Epithelial cell of proximal tubule (primary cell): ENCODE results near the gene LDAF1. TPM values are rescaled to one million over a fixed set of nuclear protein-coding genes. Genes with fewer than 3 reads are reported as not detected.
"Not testable (repeated sequence)": the region's sequence is repeated elsewhere in the genome, so short reads cannot be mapped to it uniquely, and the experiment has no call there.

Experiments
- DNase-seq: peaks from one replicate; pipeline ENCODE4 v3.0.0-alpha.2; 2011; ENCODE audit warnings: low read depth
- H3K4me3 ChIP-seq: 2 replicates; pipeline ENCODE4 v1.5.1; 2011; ENCODE audit warnings: low read depth, mild to moderate bottlenecking, low read length
- total RNA-seq: library from RNA; depleted of rRNA; stranded (reverse); fragments of >200 nt; gene quantifications from 2 replicates; pipeline ENCODE4 v1.2.3, GENCODE V29; 2015
- TF ChIP-seq, protein P1 (sequence below): conservative IDR thresholded peaks from 2 replicates; pipeline ENCODE4 v1.5.1; 2012; ENCODE audit warnings: low read depth, mild to moderate bottlenecking, low read length

LDAF1 gene
- total RNA-seq, 1 donor from 2014 or later = 55.3 TPM

DNA sequence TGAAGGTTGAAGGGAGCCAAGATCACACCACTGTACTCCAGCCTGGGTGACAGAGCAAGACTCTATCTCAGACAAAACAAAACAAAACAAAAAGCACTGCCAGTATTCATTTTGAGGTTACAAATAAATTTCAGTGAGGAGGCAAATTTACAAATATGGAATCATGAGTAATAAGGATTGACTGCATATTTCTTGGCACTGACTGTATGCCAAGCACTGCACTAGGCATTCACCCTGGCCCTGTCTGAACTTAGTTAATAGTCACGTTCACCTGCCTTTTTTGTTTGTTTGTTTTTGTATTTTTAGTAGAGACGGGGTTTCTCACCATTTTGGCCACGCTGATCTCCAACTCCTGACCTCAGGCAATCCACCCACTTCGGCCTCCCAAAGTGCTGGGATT, 5.1 kb downstream of the LDAF1 start:
- H3K4me3 ChIP-seq = no peak overlapping the region
- TF ChIP-seq, protein P1, sequence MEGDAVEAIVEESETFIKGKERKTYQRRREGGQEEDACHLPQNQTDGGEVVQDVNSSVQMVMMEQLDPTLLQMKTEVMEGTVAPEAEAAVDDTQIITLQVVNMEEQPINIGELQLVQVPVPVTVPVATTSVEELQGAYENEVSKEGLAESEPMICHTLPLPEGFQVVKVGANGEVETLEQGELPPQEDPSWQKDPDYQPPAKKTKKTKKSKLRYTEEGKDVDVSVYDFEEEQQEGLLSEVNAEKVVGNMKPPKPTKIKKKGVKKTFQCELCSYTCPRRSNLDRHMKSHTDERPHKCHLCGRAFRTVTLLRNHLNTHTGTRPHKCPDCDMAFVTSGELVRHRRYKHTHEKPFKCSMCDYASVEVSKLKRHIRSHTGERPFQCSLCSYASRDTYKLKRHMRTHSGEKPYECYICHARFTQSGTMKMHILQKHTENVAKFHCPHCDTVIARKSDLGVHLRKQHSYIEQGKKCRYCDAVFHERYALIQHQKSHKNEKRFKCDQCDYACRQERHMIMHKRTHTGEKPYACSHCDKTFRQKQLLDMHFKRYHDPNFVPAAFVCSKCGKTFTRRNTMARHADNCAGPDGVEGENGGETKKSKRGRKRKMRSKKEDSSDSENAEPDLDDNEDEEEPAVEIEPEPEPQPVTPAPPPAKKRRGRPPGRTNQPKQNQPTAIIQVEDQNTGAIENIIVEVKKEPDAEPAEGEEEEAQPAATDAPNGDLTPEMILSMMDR = no peak
- no peak for DNase-seq

DNA sequence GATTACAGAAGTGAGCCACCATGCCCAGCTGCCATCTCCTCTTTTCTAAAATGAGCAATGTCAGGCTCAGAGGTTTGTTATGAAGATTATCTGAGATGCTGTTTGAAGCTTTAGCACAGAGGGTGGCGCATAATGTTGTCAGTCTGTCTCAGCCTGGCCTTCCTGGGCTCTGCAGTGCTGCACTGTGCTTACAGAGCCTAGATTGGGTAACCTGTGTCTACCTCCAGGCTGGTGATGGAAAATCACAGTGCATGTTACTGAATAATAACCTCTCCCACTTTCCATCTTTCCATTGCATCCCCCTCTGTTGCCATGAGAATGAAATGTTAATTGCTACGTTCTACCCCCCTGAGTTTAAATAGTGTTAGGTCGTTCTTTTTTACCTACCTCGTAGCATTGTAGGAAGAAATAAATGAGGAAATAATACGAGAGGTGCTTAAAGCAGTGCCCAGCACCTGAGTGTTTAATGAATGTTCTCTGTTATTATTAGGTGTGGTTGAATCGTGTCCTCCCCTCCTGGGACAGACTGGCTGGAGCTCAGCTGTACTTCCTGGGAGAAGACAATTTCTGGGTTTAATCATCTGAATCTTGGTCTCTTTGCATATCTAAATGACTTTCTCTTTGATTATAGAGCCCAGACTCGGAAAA, 6.2 kb downstream of the LDAF1 start:
- TF ChIP-seq, protein P1 = no peak
- DNase-seq = no peak
- H3K4me3 ChIP-seq = no peak overlapping the region

DNA sequence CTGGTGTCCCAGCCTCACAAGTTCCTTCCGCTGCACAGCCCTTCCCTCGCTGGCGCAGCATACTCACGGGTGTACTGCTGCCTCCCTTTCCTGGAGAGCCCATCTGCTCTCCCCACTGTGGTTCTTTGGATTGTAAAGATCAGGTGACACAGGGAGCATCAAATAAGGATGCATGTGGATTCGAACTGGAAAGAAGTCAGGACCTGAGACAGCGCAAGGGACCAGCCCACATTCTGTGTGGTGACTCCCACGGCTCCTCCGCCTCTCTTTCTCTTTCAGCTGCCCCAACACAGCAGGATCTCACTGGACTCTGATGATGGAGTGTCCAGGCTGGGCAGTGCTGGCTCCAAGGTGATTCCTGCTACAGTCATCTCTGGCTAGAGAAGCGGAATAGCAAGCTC, 8.1 kb downstream of the LDAF1 start:
- no peak for DNase-seq
- TF ChIP-seq, protein P1 = no peak
- H3K4me3 ChIP-seq = no peak overlapping the region

- DNase-seq = no peak
- TF ChIP-seq, protein P1 = no peak
- H3K4me3 ChIP-seq = no peak overlapping the region
Measured at GRCh38 chr16:21167360-21167759, 8.9 kb downstream of the LDAF1 start.

GRCh38 chr16:21167929-21168602, 9.6 kb downstream of the LDAF1 start:
- DNase-seq = no peak
- TF ChIP-seq, protein P1 = no peak
- no peak overlapping the region for H3K4me3 ChIP-seq

DNA sequence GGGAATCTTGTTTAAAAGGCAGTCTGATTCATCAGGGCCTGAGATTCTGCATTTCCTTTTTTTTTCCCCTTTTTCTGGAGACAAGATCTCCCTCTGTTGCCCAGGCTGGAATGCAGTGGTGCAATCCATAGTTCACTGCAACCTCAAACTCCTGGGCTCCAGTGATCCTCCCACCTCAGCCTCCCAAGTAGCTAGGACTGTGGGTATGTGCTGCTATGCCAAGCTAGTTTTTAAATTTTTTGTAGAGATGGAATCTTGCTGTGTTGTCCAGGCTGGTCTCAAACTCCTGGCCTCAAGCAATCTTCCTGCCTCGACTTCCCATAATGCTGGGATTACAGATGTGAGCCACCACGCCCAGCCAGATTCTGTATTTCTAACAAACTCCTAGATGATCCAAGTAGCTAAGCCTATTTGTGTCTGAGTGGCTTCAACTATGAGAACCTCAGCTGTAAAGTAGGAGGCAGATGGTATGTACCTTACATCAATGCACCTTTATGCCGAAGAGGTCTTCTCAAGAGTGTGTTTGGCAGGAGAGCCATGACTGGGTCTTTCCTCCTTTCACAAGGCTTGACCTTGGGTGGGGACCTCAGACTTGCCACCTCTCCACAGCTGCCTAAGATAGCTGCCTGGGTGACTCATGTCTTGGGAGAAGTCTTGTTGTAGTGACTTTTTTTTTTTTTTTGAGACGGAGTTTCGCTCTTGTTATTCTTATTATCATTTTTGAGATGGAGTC, 10.9 kb downstream of the LDAF1 start:
- no peak for DNase-seq
- TF ChIP-seq, protein P1 = no peak
- no peak overlapping the region for H3K4me3 ChIP-seq

GRCh38 chr16:21170116-21170515, 11.6 kb downstream of the LDAF1 start:
- not testable (repeated sequence) for H3K4me3 ChIP-seq, DNase-seq
